Measurements from ENCODE around the gene SMIM8. TPM values are rescaled to one million over a fixed set of nuclear protein-coding genes. Genes with fewer than 3 reads are reported as not detected.
A peak's percentile ranks its signal among the peaks of the same experiment; 100 is the strongest.

The SMIM8 gene
- total RNA-seq, 2 donors from 2014 or later, result 11.6 to 13.3 TPM

DNA sequence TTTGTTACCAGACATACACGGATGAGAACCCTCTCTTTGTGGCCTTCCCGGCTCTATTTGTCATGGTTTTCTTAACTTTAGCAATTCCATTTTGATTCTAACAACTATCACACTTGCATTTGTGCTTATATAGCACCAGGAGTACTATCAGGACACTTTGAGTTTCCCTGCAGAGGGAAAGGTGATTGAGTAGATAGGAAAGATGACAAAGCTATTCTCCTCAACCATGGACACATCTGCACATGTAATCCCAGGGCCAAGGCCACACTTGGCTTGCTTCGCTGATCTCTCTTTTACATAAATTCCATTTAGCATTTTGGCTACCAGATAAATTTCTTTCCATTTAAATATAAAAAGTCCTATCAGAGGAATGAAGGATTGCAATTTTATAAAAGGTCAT lies 62.1 kb downstream of the SMIM8 start:
- DNase-seq, result no peak
- Histone ChIP-seq H3K4me3 (ENCODE audit: low read length) (no peak overlapping the region), H3K9ac (ENCODE audit: extremely low read depth, low read length, poor library complexity, severe bottlenecking) (no peak overlapping the region), H3K9me3 (ENCODE audit: control insufficient read depth, low read length) (no peaks in the 10 kb centered on the region), H3K4me1 (ENCODE audit: control insufficient read depth, insufficient read depth, low read length) (no peaks in the 10 kb centered on the region), H3K36me3 (ENCODE audit: control insufficient read depth, insufficient read depth, low read length) (no peaks in the 10 kb centered on the region), H3K27ac (ENCODE audit: low read depth, low read length) (no peak overlapping the region), H3K27me3 (ENCODE audit: control insufficient read depth, insufficient read depth, low read length, poor library complexity, severe bottlenecking) (no peaks in the 10 kb centered on the region)
- Mint-ChIP-seq H3K4me1 (peaks cover 6% of the 10 kb centered on the region), H3K27ac (no peak overlapping the region), H3K36me3 (ENCODE audit: low read depth) (peaks cover 2% of the 10 kb centered on the region), H3K9me3 (no peaks in the 10 kb centered on the region), H3K4me3 (no peak overlapping the region), H3K27me3 (ENCODE audit: insufficient read depth) (no peaks in the 10 kb centered on the region)
- WGBS, 2 experiments (ENCODE audit: insufficient coverage in 1 of 2, insufficient read length in 1 of 2), result 90 to 95% methylated on average over 2 to 3 of the region's 3 CpGs
- no peak for TF ChIP-seq CTCF (conservative IDR thresholded peaks at IDR 0.05)

GRCh38 chr6:87391334-87391733 lies 68.9 kb downstream of the SMIM8 start:
- no peaks in the 10 kb centered on the region for H3K27me3 ChIP-seq (ENCODE audit: control insufficient read depth, insufficient read depth, low read length, poor library complexity, severe bottlenecking)
- H3K36me3 Mint-ChIP-seq (ENCODE audit: low read depth), result no peaks in the 10 kb centered on the region
- 56 to 67% methylated on average over 1 to 3 of the region's 3 CpGs for WGBS, 2 experiments (ENCODE audit: insufficient coverage in 1 of 2, insufficient read length in 1 of 2)
- H3K27ac Mint-ChIP-seq, result no peak overlapping the region
- H3K36me3 ChIP-seq (ENCODE audit: control insufficient read depth, insufficient read depth, low read length), result no peaks in the 10 kb centered on the region
- no peaks in the 10 kb centered on the region for H3K4me1 Mint-ChIP-seq
- H3K27ac ChIP-seq (ENCODE audit: low read depth, low read length), result no peak overlapping the region
- H3K9me3 ChIP-seq (ENCODE audit: control insufficient read depth, low read length), result no peaks in the 10 kb centered on the region
- no peak overlapping the region for H3K9ac ChIP-seq (ENCODE audit: extremely low read depth, low read length, poor library complexity, severe bottlenecking)
- no peaks in the 10 kb centered on the region for H3K9me3 Mint-ChIP-seq
- H3K4me3 Mint-ChIP-seq, result no peak overlapping the region
- DNase-seq, result peak; percentile 85
- peak; percentile 80 for TF ChIP-seq CTCF (conservative IDR thresholded peaks at IDR 0.05)
- no peak overlapping the region for H3K4me3 ChIP-seq (ENCODE audit: low read length)
- H3K27me3 Mint-ChIP-seq (ENCODE audit: insufficient read depth), result no peaks in the 10 kb centered on the region
- H3K4me1 ChIP-seq (ENCODE audit: control insufficient read depth, insufficient read depth, low read length), result no peaks in the 10 kb centered on the region

Other genes with a start within 250 kb of the SMIM8 start
- gene CGA, start 227.5 kb upstream of the SMIM8 start, total RNA-seq, result not detected
- gene ZNF292, start 167.0 kb upstream of the SMIM8 start, total RNA-seq, result 10 to 100 TPM; 45.9 to 50.2 TPM
- gene GJB7, start 6.7 kb downstream of the SMIM8 start, total RNA-seq, result 1 to 10 TPM in 1 of 2 donors, not detected in 1; 1.1 TPM
- 1 to 10 TPM; 4.5 to 5.2 TPM for gene C6orf163, start 22.2 kb downstream of the SMIM8 start, total RNA-seq
- gene CFAP206, start 85.4 kb downstream of the SMIM8 start, total RNA-seq, result under 1 TPM; 0.22 to 0.29 TPM
- 10 to 100 TPM; 10.4 to 10.9 TPM for gene SLC35A1, start 150.4 kb downstream of the SMIM8 start, total RNA-seq